ENCODE measurements around the gene DAP.

Gene DAP

DNA sequence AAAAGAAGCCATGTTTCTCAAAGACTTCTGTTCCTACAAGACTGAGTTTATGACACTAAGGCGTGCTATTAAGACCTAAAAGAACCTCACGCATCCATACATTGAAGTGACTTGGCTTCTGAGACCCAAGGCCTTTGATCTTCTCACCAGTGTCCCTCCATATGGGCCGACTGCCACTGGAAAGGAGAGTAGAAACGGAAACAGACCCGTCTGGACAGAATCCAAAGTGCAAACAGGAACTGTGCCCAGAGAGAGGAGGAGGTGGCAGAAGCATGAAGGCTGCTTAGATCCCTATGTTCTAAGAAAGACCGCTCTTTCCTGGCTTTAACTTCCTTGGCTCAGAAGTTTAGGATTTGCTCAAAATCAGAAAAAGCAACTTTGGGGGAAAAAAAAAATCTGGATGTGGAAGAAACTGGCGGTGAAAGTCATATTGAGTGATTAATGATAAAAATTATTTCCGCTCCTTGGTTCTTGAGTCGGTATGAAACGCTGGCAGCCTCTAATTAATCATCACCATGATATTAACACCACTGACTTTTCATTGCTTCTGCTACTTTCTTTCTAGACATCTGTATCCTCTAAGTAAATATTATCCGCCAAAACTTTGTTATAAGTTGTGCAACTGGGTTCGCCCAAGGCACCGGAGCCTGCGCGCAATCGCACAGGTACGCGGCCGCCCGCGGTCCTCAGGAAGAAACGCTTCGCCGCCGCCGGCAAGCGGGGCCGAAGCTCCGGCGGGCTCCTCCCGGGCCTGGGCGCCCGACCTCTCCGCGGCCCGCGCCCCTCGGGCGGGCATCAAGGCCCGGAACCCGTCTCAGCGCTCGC is 726 bp downstream of the DAP start:
- peak; percentile 37 for DNase-seq

DNA sequence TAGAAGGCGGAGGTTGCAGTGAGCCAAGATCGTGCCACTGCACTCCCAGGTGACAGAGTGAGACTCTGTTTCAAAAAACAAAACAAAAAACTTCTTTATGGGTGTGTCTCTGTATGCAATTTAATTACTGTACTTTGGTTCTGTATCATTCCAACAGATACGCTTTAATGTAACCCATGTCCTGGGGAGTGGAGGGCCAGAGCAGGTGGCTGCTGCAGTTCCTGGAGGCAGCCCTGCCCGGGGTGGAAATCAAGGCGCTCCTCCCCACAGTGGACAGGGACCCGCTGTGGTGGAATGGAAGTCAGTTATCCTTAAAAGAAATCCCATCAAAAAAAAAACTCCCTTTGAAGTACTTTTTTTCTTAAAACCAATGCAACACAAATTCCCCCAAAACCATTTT is 1.9 kb downstream of the DAP start:
- DNase-seq, result no peak

DNA sequence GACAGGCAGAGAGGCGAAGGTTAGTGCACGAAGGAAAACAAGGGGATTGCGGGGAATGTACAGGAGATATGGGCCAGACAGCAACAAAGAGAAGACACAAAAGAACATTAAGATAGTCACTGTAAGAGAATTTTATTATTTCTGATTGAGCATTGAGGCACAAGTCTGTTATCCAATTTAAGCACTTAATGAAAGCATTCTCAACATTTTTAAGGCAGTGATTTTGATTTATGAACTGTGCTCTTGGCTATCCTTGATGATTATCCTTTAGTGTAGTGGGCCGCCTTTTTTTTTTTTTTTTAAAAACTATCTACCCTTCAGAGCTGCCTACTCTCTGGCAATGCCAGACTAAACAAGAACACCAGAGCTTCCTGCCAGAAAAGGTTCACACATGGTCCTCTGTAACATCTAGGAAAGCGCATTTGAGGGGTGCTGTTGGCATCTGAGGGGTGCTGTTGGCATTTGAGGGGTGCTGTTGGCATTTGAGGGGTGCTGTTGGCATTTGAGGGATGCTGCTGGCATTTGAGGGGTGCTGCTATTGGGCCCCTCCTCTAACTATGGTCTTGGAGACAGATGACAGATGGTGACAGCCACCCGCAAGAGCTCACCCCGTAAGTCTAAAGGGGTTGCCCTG is 3.0 kb downstream of the DAP start:
- no peak for DNase-seq

DNA sequence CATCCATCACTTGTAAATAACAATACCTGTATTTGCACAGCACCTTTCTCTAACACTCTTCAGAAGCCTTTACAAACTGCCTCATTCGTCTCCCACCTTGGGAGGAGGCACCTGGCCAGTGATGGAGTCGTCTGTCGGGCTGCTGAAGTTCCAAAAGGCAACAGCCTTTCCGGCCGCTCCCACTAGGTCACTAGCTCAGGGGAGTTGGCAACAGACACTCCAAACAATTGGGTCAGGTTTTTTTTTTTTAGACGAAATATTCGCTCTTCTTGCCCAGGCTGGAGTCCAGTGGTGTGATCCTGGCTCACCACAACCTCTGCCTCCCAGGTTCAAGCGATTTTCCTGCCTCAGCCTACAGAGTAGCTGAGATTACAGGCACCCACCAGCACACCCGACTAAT is 4.0 kb downstream of the DAP start:
- DNase-seq, result no peak

DNA sequence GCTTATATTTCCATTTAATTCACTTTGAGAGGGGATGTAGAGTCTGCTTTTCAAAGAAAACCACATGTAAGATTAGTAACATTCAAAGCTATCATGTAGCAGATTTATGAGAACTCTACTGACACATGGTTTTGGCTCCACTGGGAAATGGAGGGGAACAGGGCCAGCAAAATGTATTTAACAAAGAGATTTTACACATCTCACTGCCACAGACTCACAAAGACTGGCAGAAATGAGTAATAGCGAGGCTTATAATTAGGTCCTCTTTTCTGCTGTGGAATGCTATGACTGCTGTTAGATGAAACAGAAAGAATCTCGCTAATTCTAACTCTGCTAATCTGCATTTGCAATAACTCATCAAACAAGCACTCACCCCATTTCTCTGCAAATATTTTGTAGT is 4.5 kb downstream of the DAP start:
- DNase-seq, result no peak

DNA sequence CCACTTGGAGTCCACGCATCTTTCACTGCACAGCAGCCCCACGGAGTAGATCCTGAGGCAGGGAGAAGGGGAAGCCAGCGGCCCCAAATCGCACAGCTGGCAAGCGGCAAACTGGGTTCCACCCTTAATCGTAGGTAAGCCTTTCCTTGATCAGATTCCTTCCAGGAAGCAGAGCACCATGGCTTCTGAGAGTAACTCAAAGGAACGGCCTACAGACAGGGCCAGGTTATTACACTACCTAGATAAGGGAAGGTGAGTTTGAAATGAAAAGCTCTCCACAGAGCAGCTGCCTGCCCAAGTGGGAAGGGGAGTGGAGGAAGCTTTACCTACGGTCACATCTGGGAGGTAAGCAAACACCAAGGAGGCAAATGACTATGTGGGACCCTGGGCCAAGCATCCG is 7.9 kb downstream of the DAP start:
- no peak for DNase-seq

DNA sequence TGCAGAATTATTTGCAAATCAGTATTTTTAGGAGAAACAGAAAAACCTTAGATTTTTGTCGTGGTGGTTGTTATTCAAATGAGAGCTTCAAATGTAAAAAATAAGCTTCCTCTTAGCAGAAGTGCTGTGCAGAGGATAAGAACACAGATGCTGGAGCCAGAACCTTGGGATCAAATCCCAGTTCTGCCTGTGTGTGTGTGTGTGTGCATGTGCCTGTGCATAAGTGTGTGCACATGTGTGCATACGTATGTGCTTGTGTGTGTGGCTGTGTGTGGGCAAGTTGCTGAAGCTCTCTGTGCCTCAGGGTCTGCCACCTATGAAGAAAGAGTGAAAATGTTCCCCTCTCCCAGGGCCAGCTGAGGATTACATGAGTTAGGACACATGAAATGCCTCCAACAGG is 8.6 kb downstream of the DAP start:
- DNase-seq, result no peak

DNA sequence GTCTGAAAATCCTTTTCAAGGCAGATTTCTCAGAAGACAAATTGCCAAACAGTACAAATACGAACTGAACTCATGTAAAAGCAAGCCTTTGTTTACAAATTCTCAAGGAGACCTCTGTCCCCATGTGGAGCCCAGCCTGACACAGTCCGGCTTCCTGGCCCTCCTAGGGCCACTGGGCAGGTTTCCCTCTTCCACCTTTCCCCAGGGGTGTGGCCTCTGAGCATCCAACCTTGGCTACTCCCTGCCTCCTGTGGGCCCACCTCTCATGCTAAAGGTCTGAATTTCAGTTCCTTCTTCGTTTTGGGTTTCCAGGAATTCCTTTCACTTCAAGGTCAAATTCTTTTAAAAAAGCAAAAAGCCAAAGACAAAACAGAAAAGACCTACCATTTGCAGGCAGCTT is 10.1 kb downstream of the DAP start:
- no peak for DNase-seq

DNA sequence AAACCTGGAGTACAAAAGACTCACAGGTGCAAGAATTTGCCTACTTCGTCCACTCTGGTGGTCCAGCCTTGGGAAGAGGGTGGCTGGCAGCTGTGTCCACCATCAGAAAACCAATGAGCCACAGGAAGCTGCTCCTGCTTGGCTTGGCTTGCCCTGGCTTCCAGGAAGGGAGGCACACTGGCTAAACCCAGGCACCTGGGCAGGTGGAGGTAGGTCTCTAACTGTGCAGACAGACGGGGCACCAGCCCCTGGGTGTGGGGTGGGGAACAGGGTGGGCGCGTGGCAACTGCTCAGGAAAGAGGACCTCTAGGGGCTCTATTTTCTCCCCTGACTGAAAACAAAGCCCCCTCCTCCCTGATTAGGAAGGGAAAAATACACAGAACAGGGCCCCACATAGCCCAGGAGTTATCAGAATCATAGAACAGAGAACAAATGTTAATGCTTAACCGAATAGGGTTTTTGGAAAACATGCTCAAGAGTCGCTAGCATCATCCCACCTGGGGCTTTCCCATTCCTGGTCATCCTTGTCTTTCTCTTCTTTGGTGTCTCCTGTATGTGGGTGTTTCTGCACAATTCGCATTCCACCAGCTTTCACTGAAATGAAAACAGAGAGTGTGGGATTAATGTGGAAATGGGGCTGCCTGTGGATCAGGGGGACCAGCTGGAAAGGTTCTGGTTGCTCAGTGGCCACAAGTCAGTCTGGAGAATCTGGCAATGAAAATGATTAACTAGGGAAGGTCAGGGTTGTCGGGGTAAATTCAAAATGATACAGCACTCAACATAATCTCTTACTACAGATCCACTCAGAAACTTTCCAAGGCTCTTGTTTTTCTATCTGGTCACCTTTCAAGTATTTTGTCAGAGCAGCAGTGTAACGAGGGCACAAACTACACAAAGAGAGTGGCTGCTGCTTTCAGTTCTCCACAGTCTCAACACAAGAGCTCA is 13.1 kb downstream of the DAP start:
- DNase-seq, result no peak

DNA sequence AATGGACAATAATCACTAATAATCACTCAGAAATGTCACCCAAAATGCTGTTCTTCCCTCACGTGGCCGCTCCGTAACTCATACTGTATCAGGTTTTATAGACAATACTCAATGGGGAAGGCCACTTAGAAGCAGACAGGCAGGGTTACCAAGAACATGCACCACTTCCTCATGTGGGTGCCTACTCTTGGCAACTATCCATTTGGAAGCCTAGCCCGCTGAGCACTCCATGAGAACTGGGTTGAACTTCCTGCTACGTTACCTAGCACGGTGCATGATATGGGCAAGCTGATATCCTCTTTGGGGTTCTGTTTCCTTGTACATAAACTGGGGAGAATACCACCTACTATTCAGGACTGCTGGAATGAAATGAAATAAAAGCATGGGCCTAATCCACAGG is 14.3 kb downstream of the DAP start:
- no peak for DNase-seq

DNA sequence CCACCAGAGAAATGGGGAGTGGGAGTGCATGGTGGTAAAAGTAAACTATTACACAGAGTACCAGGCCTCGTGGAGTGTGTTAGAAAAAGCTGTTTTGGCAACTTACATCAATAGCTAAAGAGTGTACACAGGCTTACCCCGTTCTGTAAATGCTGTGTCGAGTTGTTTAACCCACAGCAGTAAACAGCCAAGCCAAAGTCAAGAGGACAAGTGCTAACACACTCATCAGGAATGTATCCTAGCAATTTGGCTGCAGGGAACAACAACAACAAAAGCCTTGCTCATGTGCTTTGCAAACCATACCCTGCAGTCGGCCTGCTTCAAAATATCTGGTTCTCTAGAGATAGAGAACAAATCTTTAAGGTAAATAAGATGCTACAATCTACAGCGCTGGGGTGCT is 15.9 kb downstream of the DAP start:
- DNase-seq, result no peak

DNA sequence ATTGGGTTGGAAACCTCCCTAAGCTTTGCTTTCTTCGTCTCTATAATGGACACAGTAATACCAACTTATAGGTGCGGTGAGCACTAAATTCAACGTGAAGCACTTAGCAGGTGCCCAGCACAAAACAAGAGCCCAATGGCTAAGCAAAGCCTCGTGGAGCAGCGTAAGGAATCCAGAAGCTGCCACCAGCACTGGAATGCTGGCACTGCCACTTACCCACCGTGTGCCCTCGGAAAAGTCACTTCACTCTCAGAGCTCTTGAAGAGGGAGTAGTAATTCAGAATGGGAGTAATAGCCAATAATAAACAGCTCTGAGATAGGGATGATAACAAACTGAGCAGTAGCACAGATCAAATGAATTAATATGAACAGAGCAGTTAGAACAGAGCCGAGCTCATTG is 16.4 kb downstream of the DAP start:
- DNase-seq, result no peak

DNA sequence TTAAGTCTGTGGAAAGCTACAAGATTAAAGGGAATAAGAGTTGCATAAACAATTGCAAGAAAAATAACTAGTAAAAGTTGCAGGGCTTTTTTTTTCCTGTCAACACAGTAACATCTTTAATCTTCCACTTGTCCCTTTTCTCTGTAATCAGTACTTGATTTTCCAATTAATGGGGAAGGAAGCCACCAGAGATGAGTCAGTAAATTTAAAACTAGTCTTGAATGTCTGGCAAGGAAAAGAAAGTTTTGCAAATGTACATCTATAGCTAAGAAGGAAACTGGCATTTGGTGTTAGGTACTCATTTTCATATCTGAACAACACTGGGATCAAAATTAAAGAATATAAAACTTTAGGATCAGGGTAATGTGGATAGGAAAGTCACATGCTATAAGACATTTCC is 17.1 kb downstream of the DAP start:
- no peak for DNase-seq

DNA sequence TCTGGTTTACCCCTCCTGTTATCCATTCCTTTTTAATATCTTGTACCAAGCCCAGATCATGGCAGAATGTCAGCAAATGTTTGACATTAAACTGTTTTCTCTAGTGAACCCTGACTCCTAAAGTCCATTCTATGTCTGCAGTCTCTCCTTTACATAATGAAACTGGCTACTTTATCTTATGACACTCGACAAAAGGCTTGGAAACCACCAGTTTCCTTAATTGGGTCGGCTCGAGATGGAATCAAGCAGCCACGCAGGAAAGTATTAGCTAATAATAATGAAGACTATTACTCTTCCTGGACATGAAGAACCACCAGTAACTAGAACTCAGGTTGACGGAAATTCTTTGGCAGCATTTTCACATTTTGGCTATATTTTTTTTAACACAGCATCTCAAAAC is 17.5 kb downstream of the DAP start:
- no peak for DNase-seq

DNA sequence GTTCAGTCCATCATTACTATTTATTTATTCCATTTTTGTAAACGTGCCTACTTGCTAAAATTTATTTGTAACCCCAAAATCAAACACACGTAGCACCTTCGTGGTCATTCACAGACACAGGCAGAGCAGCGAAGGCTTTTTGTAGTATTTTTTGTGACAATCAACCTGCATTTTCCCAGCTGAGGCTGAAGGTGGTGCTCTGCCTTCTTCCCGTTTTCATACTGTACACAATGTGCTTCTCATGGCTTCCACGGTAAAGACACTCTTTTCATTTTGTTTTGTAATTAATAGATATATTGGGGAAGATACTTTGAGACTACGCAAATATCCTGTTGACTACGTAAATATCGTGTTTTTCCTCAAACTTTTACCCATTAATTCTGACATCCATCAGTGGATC is 19.4 kb downstream of the DAP start:
- DNase-seq, result no peak

DNA sequence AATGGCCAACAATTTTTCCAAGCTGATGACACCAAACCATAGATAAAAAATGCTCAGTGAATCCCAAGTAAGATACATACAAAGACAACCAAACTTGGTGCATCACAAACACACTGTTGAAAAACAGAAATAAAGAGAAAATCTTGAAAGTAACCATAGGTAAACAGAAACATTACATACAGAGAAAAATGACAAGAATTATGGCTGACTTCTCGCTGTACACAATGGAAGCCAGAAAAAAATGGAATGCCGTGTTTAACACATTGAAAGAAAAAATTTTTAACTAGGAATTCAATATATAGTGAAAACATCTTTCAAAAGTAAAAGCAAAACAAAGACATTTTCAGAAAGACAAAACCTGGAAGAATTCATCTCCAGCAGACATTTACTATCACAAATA is 20.6 kb downstream of the DAP start:
- DNase-seq, result no peak

DNA sequence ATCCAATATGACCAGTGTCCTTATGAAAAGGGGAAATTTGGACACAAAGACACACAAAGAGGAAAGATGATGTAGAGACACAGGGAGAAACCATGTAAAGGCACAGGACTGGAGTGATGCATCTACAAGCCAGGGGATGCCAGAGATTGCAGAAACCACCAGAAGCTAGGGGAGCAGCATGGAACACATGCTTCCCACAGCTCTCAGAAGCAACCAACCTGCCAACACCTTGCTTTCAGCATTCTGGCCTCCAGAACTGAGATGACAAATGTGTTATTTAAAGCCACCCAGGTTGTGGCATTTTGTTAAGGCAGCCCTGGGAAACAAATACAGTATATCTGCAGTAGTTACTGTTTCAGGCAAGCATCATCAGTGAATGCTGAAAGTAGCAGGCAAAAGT is 23.2 kb downstream of the DAP start:
- no peak for DNase-seq

DNA sequence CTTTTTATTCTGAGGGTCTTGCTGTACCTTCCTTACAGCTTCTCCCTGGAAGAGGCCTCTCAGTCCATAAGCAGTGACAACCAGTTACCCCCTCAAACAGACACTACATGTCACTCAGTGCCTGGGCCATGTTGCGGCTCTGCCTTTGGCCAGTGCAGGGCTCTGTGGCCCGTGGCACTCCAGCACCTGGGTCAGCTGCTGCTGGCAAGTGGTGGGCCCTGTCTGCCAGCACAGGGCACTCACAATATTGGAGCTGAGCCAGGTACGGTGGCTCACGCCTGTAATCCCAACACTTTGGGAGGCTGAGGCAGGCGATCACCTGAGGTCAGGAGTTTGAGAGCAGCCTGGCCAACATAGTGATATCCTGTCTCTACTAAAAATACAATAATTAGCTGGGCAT is 24.2 kb downstream of the DAP start:
- no peak for DNase-seq

DNA sequence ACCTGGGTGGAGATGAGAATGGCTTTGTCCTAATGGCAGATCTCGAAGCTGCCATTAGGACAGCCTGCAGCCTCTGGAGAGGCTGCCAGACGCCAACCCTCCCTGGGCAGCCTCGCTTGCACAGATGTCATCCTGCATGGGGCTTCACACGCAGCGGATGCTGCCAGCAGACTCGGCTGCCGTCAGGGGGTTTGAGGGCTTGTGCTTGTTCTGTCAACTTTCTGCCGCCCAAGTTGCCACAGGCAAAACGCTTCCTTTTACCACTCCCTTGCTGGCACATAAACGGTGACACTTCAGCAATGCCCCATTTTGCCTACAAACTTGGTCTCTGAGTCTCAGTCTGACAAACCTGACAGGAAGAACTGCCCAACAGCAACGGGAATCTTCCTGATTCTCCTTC is 24.7 kb downstream of the DAP start:
- no peak for DNase-seq

DNA sequence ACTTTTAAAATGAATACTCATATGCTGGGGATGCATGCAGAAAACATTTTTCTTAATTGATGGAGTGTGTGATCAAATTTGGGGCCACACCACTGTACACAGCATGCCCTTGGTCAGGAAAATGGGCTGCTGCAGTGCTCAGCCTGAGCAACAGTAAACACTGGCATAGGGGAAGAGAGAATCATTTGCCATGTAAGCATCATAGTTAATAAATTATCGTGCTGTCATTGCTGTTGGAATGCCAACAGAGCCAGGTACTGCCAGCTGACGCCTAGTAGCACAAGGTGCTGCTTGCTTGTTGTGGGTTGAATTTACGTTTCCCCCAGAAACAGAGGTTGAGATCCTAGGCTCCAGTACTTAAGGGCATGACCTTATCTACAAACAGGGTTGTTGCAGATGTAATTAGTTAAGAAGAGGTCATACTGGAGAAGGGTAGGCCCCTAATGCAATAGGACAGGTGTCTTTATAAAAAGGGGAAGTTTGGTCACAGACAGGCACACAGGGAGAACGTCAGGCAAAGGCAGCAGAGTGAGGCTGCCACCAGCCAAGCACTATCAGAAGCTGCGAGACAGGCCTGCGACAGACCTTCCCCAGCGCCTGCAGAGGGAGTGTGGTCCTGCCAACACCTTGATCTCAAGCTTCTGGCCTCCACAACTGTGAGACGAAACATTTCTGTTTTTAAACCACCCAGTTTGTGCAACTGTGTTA is 25.3 kb downstream of the DAP start:
- DNase-seq, result no peak

DNA sequence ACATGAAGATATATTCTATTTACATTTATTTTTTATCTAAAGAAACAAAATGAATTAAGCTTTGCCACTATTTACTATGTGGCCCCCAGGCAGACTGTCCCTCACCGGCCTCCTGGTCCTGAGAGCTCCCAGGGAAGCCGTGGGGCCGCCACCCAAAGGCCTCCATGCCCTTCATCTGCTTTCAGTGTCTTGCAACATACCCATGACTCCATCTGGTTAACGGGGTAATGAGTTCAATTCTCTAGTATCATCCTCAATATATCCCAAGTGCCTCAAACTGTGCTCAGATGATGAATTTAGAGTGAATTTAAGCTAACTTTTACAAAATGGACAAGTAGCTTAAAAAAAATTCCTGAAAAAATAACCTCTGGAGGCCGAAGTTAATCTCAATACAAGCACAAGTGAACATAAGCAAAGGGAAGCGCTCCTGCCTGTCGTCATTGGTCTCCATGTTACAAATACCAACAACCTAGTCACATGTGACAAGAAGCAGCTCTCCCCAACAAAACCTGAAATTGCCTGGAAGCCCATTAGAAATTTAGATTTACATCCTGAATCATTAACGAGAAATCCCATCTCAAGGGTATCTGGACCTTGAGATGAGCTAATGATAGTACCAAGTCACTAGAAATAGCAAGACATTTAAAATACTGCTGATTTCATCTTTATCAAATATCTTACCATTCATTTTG is 26.1 kb downstream of the DAP start:
- no peak for DNase-seq

DNA sequence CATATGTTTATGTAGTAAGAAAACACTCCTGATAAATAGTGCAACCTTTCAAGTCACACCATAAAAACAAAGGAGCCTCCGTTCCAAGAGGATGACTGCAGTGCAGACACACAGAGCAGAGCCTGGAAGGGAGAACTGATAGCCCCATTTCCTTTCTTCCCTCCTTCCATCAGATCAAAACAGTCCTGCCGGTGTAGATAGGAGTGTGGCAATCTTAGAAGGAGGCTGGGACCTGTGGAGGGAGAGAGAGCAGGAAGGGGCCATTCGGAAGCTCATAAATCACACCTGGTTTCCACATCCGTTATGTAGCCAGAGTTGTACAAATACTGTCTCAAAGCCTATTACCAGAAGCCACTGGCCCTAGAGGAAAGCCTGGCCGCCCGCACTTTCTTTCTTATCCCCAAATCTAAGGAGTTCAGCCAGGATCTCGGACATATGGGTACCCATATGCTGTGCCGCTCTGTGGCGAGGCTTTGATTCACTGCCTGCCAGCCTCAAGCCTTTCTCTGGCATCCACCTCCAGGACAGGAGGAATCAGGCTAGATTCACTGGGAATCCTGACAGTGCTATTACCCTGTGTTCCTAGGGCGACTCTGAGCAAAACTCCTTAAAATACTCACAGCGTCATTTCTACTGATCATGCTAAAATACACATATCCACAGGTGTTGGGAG is 26.9 kb downstream of the DAP start:
- peak; percentile 9 for DNase-seq

All from NCI-H82 (cell line).